ENCODE data around the gene DMRT3.

Gene DMRT3

GRCh38 chr9:1005043-1005667 is 28.7 kb downstream of the DMRT3 start:
- FAIRE-seq, result no peak

- FAIRE-seq, result no peak
These were observed 30.9 kb downstream of the DMRT3 start for GRCh38 chr9:1007312-1007711.

GRCh38 chr9:1008216-1008615 is 31.8 kb downstream of the DMRT3 start:
- FAIRE-seq, result no peak

GRCh38 chr9:1009101-1009707 is 32.7 kb downstream of the DMRT3 start:
- FAIRE-seq, result no peak

GRCh38 chr9:1013021-1013420 is 36.6 kb downstream of the DMRT3 start:
- no peak for FAIRE-seq

GRCh38 chr9:1014225-1014624 is 37.8 kb downstream of the DMRT3 start:
- no peak for FAIRE-seq

GRCh38 chr9:1014640-1015039 is 38.2 kb downstream of the DMRT3 start:
- no peak for FAIRE-seq

GRCh38 chr9:1018121-1018520 is 41.7 kb downstream of the DMRT3 start:
- FAIRE-seq, result no peak

- no peak for FAIRE-seq
These were observed 47.7 kb downstream of the DMRT3 start for GRCh38 chr9:1024112-1024511.

GRCh38 chr9:1025131-1025530 is 48.7 kb downstream of the DMRT3 start:
- FAIRE-seq, result no peak

- FAIRE-seq, result no peak
These were observed 49.8 kb downstream of the DMRT3 start for GRCh38 chr9:1026219-1026618.

GRCh38 chr9:1028501-1029190 is 52.2 kb downstream of the DMRT3 start:
- no peak for FAIRE-seq

- FAIRE-seq, result no peak
These were observed 55.6 kb downstream of the DMRT3 start for GRCh38 chr9:1031951-1032601.

GRCh38 chr9:1034271-1034670 is 57.8 kb downstream of the DMRT3 start:
- no peak for FAIRE-seq

- FAIRE-seq, result no peak
These were observed 63.1 kb downstream of the DMRT3 start for GRCh38 chr9:1039589-1039988.

Measured in G401.6 (cell line).